Body of pancreas (tissue), 4 donors: ENCODE results near the gene CHSY3. TPM values are rescaled to one million over a fixed set of nuclear protein-coding genes. Genes with fewer than 3 reads are reported as not detected.

Experiments used
- ATAC-seq: fragments of 150-250 bp; one replicate; pipeline ENCODE4 v1.9.1; 2016
- DNase-seq, 4 donors: peaks; one replicate each; pipeline ENCODE4 v3.0.0-alpha.2; 2019
- H3K27ac ChIP-seq, 4 donors: fragments of 200-600 bp; sonication (generic); 1 replicate in 3 of 4; 2 replicates in 1 of 4; pipeline versions ENCODE4 v1.5.1 to v1.6.1; 2016 to 2019; ENCODE audit warnings: mild to moderate bottlenecking in 1 of 4, mixed read lengths in 1 of 4, moderate library complexity in 1 of 4
- H3K27me3 ChIP-seq, 2 donors: fragments of 200-600 bp; sonication (generic); one replicate each; pipeline ENCODE4 v1.6.0; 2016; ENCODE audit warnings: mild to moderate bottlenecking in 1 of 2
- H3K36me3 ChIP-seq, 2 donors: fragments of 200-600 bp; sonication (generic); replicated peaks in 1 of 2; 2 replicates each; pipeline ENCODE4 v1.5.1; 2016; ENCODE audit warnings: low read depth in 2 of 2; ENCODE audit not compliant: insufficient read depth in 1 of 2
- H3K4me1 ChIP-seq: fragments of 200-600 bp; sonication (generic); one replicate; pipeline ENCODE4 v1.6.0; 2016
- H3K4me3 ChIP-seq, 2 donors: fragments of 200-600 bp; sonication (generic); 1 replicate in 1 of 2; 2 replicates in 1 of 2; pipeline ENCODE4 v1.5.1; 2016 to 2019
- H3K9me3 ChIP-seq, 3 donors: fragments of 200-600 bp; sonication (generic); 1 replicate in 2 of 3; 2 replicates in 1 of 3; pipeline ENCODE4 v1.5.1; 2016
- CTCF ChIP-seq, 7 experiments: fragments of 450-650 bp in 4 of 7; fragments of 200-600 bp in 3 of 7; sonication (generic) in 3 of 7; IDR thresholded peaks; one replicate each; pipeline ENCODE4 v1.5.1; 2016 to 2019; ENCODE audit warnings: antibody characterized with exemption in 7 of 7
- POLR2A ChIP-seq, 3 donors: fragments of 450-650 bp; IDR thresholded peaks; one replicate each; pipeline ENCODE4 v1.6.1; 2016; ENCODE audit warnings: antibody characterized with exemption in 3 of 3, mild to moderate bottlenecking in 2 of 3
- WGBS, 2 donors: methylation state at CpG; one replicate each; pipeline ENCODE4 v1.1.5; 2017; 5-methylcytosine and 5-hydroxymethylcytosine counted together
- intact Hi-C: fragments of 100-400 bp; cut with DNase I; formaldehyde crosslinking; loops from one replicate; pipeline ENCODE4 v1.15.1; 2023
- total RNA-seq, 2 donors: library from RNA; depleted of rRNA; stranded (reverse); fragments of >200 nt; gene quantifications; one replicate each; pipeline ENCODE4 v1.1.0, GENCODE V29; 2016

Gene CHSY3
- total RNA-seq, 2 donors from 2014 or later = 3.3 to 6.5 TPM

DNA sequence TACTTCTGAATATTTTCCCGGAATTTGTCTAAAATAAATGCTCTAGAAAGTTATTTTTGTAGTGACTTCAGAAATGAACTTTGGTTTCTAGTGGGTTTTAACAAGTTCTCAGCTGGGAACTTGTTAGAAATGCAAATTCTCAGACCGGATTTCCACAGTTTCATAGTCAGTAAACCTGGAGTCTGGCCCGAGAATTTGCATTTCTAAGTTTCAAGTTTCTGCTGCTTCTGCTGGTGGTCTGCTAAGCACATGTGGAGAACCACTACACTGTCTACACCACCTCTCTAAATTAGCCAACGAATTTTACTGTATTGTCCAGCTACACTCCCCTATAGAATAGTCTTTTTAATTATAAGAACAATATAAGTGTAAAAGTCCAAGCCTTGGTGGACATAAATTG, 208.0 kb downstream of the CHSY3 start:
- TF ChIP-seq POLR2A (IDR thresholded peaks at IDR 0.05) (no peak), CTCF (IDR thresholded peaks at IDR 0.05) (no peak)
- no peak for ATAC-seq
- Histone ChIP-seq H3K9me3 (no peaks in the 10 kb centered on the region), H3K4me3 (no peak overlapping the region), H3K4me1 (no peaks in the 10 kb centered on the region), H3K27ac (no peak overlapping the region), H3K36me3 (no peaks in the 10 kb centered on the region), H3K27me3 (no peaks in the 10 kb centered on the region)
- 61 to 68% methylated on average over 4 of the region's 4 CpGs for WGBS, 2 donors
- intact Hi-C loops = no loop called here
- no peak for DNase-seq

DNA sequence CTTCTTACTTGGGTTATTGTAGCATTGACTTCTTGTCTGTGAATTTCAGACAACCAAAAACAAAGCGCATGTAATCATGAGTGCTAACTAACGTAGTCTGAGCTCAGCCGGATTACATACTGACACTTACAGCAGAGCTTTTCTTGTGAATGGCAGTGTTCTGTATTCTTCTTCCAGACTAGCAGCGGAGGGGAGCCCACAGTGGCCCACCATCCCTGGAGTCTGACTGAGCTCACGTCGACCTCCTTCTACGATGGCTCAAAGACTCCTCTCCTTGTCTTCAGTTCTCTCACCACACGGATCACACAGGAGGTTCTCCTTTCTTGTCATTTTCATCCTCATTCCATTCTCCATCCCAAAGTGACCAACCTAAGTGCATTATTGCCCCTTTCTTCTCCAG, 211.4 kb downstream of the CHSY3 start:
- Histone ChIP-seq H3K9me3 (no peaks in the 10 kb centered on the region), H3K27ac (no peak overlapping the region), H3K36me3 (no peaks in the 10 kb centered on the region), H3K27me3 (no peaks in the 10 kb centered on the region), H3K4me1 (no peaks in the 10 kb centered on the region), H3K4me3 (no peak overlapping the region)
- 84 to 89% methylated on average over 8 of the region's 8 CpGs for WGBS, 2 donors
- DNase-seq (no peak), ATAC-seq (no peak)
- no peak for TF ChIP-seq CTCF (IDR thresholded peaks at IDR 0.05)
- no peak for TF ChIP-seq POLR2A (IDR thresholded peaks at IDR 0.05)
- intact Hi-C loops = no loop called here

GRCh38 chr5:130116462-130116861, 212.2 kb downstream of the CHSY3 start:
- no peak for ATAC-seq
- no peaks in the 10 kb centered on the region for H3K27me3 ChIP-seq
- 18 to 24% methylated on average over 5 of the region's 5 CpGs for WGBS, 2 donors

GRCh38 chr5:130116972-130117371, 212.7 kb downstream of the CHSY3 start:
- H3K9me3 ChIP-seq = no peaks in the 10 kb centered on the region
- no peak overlapping the region for H3K4me3 ChIP-seq
- H3K4me1 ChIP-seq = no peaks in the 10 kb centered on the region
- intact Hi-C loops = no loop called here
- no peaks in the 10 kb centered on the region for H3K27me3 ChIP-seq
- no peak for TF ChIP-seq CTCF (IDR thresholded peaks at IDR 0.05)
- no peak for TF ChIP-seq POLR2A (IDR thresholded peaks at IDR 0.05)
- DNase-seq (no peak), ATAC-seq (no peak)
- no peak overlapping the region for H3K27ac ChIP-seq
- 84 to 100% methylated on average over 1 of the region's 1 CpG for WGBS, 2 donors
- no peaks in the 10 kb centered on the region for H3K36me3 ChIP-seq

More at GRCh38 chr5:130116462-130116861, 212.2 kb downstream of the CHSY3 start:
- no peak for DNase-seq
- TF ChIP-seq POLR2A (IDR thresholded peaks at IDR 0.05) (no peak), CTCF (IDR thresholded peaks at IDR 0.05) (no peak)
- no peak overlapping the region for H3K27ac ChIP-seq
- no peaks in the 10 kb centered on the region for H3K4me1 ChIP-seq
- H3K9me3 ChIP-seq = no peaks in the 10 kb centered on the region
- H3K36me3 ChIP-seq = no peaks in the 10 kb centered on the region
- H3K4me3 ChIP-seq = no peak overlapping the region
- intact Hi-C loops = no loop called here

DNA sequence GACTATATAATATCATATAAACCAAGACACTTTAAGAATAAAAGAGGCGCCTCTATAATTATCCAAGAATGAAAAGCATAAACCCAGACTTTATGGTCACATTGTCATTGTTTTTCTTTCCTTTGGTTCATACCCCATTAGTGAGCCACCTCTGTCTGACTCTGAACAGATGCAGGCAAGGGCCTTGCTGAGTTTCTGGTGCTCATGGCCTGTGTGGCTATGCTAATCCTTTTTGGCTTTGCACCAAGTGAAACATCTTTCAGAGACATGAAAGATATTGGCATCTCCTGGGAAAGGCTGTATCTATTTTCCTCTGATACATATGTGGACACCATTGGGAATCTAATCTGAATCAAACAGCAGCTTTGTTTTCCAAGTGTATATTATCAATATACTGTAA, 222.5 kb downstream of the CHSY3 start:
- 97 to 100% methylated on average over 1 of the region's 1 CpG for WGBS, 2 donors
- H3K36me3 ChIP-seq = no peaks in the 10 kb centered on the region
- TF ChIP-seq POLR2A (IDR thresholded peaks at IDR 0.05) = no peak
- no peak for TF ChIP-seq CTCF (IDR thresholded peaks at IDR 0.05)
- H3K27me3 ChIP-seq = no peaks in the 10 kb centered on the region
- DNase-seq (no peak), ATAC-seq (no peak)
- no peaks in the 10 kb centered on the region for H3K4me1 ChIP-seq
- no peak overlapping the region for H3K27ac ChIP-seq
- no peaks in the 10 kb centered on the region for H3K9me3 ChIP-seq
- no peak overlapping the region for H3K4me3 ChIP-seq
- intact Hi-C loops = no loop called here
